Mesodermal cell (in vitro differentiated cells): ENCODE data around the gene EEF2. TPM values are rescaled to one million over a fixed set of nuclear protein-coding genes. Genes with fewer than 3 reads are reported as not detected.
A peak's percentile ranks its signal among the peaks of the same experiment; 100 is the strongest.

Experiments
- H3K27ac ChIP-seq: 2 replicates; pipeline ENCODE4 v1.7.0; 2013; ENCODE audit warnings: mild to moderate bottlenecking, low read depth, low read length, moderate library complexity; ENCODE audit not compliant: severe bottlenecking
- H3K36me3 ChIP-seq: 2 replicates; pipeline ENCODE4 v1.7.1; 2013; ENCODE audit warnings: mild to moderate bottlenecking, low read length, moderate library complexity; ENCODE audit not compliant: control insufficient read depth, insufficient read depth
- H3K4me1 ChIP-seq: one replicate; pipeline ENCODE4 v1.7.1; 2013; ENCODE audit warnings: mild to moderate bottlenecking, low read length; ENCODE audit not compliant: insufficient read depth, control insufficient read depth, poor library complexity, severe bottlenecking
- H3K4me3 ChIP-seq: 2 replicates; pipeline ENCODE4 v1.7.0; 2013; ENCODE audit warnings: low read length, control low read depth, mild to moderate bottlenecking; ENCODE audit not compliant: insufficient read depth, poor library complexity, severe bottlenecking; ENCODE audit errors: extremely low read depth
- H3K9me3 ChIP-seq: 2 replicates; pipeline ENCODE4 v1.7.1; 2013; ENCODE audit warnings: mild to moderate bottlenecking, low read length, moderate library complexity; ENCODE audit not compliant: control insufficient read depth
- WGBS, 2 experiments: methylation state at CpG; one replicate each; pipeline ENCODE4 v1.1.5; 2013; ENCODE audit warnings: missing lambda C conversion rate in 2 of 2; ENCODE audit not compliant: insufficient coverage in 2 of 2; 5-methylcytosine and 5-hydroxymethylcytosine counted together
- polyA plus RNA-seq, 2 experiments: library from polyadenylated mRNA; stranded (reverse); fragments of 50-300 nt; gene quantifications; one replicate each; pipeline ENCODE4 v1.2.3, GENCODE V29; 2013

The EEF2 gene
- polyA plus RNA-seq (2013, experiment 1 of 2), result 1,893 TPM
- polyA plus RNA-seq (2013, experiment 2 of 2), result 1,823 TPM

DNA sequence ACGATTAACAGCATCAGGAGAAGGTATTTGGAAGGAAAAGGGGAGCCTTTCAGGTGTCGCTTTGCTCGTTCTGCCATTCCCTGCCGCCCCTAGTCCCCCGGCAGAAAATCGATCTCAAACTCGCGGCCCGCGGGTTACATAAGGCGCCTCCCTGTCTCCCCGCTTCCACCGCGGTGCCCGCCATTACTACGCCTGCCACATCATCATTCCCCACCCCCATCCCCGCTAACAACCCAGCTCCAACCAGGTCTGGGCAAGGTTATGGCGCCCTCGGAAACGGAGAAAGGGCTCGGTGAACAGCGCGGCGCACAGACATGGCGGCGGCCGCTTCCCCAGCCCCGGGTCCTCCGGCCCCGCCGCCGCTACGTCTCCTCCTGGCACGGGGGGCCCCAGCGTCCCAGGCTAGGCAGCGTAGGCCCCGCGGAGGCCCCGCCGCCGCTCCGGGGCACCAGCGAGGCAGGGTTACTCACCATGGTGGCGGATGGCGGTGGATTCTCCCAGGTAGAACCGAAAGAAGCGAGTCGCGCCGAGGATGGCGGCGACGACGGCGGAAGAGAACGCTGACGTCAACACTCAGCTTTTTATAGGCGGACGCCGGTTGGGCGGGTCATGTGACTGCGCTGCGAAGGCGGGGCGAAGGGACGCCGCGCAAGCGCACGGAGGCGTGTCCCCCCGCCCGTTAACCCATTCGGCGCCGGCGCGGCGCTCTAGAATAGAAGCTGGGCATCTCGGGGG lies at the start of gene EEF2:
Gene EEF2, minus strand, starts transcription at position 556 of the 735 bp plus-strand sequence. Its CDS starts 83 bp downstream, at position 473.
- H3K27ac ChIP-seq, result peak within 1 kb of the TSS; percentile 99
- H3K4me3 ChIP-seq, result peak within 1 kb of the TSS; percentile 97
- H3K9me3 ChIP-seq, result no peaks in the 10 kb centered on the region
- peaks cover 36% of the 10 kb centered on the region for H3K4me1 ChIP-seq
- H3K36me3 ChIP-seq, result peaks cover 48% of the 10 kb centered on the region
- WGBS, 2 experiments, result 0 to 1% methylated on average over 58 to 68 of the region's 80 CpGs

DNA sequence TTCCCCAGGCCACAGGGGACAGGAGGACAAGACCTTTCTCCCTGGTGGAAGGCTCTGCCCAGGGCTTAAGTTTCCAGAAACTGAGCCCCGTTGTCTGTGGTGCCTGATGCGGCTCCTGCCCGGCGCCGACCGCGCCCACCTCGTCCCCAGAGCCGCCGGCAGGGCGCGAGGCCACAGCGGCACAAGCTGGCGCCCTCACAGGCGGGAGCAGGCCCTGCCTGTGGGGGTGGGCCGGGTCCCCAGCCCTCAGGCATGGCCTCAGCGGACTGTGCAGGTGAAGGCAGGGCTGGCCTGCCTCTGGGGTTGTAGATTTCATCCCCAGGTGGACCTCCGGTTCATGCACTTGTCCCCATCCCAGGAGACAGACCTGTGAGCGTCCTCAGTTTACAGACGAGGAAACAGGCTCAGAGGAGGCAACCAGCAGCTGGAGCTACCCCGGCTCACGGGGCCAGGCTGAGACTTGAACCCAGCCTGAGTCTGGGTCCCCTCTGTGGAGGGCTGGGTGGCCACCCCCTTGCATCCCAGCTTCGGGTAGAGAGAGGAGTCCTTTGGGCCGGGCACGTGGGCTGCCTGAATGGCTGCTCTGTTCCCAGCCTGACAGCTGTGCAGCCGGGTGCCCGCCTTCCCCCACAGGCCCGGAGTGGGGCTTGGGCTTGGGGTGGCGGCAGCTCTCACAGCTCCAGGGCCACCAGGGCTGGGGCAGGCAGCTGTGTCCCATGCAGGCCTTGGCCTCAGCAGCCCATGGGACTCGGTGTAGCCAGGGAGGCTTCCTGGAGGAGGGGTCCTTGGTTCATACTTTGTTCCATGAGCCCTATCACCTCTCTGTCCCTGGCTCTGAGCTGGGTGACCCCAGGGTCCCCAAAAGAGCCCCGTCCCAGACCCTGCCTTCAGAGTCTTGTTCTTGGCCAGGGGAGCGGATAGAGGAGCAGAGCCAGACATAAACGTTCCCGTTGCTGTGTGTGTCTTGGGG lies 49.1 kb upstream of the EEF2 start:
- no peaks in the 10 kb centered on the region for H3K9me3 ChIP-seq
- peaks cover 61% of the 10 kb centered on the region for H3K36me3 ChIP-seq
- no peaks in the 10 kb centered on the region for H3K4me1 ChIP-seq
- H3K4me3 ChIP-seq, result no peak overlapping the region
- 96 to 98% methylated on average over 26 to 27 of the region's 34 CpGs for WGBS, 2 experiments
- no peak overlapping the region for H3K27ac ChIP-seq

DNA sequence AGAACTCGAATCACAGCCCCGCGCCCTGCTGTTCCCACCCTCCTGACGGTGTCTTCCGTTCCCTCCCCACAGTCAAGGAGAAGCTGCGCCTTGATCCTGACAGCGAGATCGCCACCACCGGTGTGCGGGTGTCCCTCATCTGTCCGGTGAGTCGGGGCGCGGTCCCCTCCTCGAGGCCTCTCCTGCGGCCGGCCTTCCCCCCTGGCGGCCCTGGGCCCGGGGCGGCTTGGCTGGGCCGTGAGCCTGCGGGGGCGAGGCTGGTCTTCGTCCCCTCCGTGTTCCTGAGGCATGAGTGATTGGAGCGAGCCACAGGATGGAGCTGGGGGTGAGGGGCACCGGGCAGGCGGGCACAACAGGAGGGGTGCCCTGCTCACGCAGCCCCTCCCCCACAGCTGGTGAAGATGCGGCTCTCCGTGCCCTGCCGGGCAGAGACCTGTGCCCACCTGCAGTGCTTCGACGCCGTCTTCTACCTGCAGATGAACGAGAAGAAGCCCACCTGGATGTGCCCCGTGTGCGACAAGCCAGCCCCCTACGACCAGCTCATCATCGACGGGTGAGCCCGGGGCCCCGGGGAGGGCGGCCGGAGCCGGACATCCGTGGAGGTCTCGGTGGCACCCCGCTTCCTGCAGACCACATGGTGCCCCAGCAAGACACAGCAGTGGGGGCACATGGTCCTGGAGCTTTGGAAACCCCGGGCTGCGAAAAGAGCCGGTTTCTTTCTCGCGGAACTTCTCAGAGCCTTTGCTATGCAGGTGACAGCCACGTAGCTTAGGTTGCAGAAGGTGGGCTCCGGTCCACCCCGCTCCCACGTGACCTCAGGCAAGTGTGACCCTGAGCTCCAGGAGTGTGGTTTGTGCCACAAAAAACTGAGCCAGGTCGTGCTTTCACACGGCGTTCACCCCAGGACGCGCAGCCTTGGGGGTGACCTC lies 48.0 kb upstream of the EEF2 start:
- H3K9me3 ChIP-seq, result no peaks in the 10 kb centered on the region
- H3K4me3 ChIP-seq, result no peak overlapping the region
- peaks cover 65% of the 10 kb centered on the region for H3K36me3 ChIP-seq
- WGBS, 2 experiments, result 90 to 92% methylated on average over 55 to 63 of the region's 63 CpGs
- H3K4me1 ChIP-seq, result no peaks in the 10 kb centered on the region
- no peak overlapping the region for H3K27ac ChIP-seq

DNA sequence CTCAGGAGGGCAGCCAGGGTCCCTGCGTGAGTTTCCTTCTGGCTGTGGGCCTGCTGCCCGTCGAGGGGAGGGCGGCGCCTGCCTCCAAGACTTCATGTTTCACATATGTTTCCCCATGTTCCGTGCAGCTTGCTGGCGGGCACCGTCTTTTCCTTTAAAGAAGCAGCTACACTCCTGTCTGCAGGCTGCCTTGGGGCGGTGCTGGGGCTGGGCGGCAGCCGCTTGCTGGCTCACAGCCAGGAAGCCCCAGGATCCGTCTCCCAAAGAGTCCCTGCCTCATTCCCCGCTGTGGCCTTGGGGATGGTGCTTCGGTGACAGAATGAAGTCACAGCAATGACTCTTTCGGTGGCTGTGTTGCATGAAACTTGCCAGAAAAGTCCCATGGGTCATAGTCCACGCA lies 47.2 kb upstream of the EEF2 start:
- WGBS, 2 experiments, result 95 to 98% methylated on average over 16 of the region's 16 CpGs

DNA sequence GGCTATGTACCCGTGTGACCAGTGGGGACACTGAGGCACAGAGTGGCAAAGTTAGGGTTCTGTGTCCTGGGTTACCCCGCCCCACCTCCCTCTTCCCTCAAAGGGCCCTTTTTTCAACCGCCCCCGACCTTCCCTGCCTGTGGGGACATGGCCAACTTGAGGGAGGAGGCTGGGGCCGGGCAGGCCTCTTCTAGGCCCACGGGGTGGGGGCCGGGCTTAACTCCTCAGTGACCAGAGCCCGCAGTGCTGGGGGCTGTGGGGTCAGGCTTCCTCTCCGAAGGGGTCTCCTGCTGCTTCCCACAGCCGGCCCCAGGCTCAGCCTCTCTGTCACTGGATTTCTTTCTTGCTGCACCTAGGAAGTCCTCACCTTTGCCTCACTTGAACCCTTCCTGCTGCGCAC lies 46.2 kb upstream of the EEF2 start:
- WGBS, 2 experiments, result 92 to 95% methylated on average over 7 to 9 of the region's 11 CpGs
- no peak overlapping the region for H3K27ac ChIP-seq
- no peaks in the 10 kb centered on the region for H3K9me3 ChIP-seq
- H3K36me3 ChIP-seq, result peaks cover 61% of the 10 kb centered on the region
- no peak overlapping the region for H3K4me3 ChIP-seq
- H3K4me1 ChIP-seq, result no peaks in the 10 kb centered on the region

More for the DNA sequence above, 47.2 kb upstream of the EEF2 start:
- H3K27ac ChIP-seq, result no peak overlapping the region
- no peak overlapping the region for H3K4me3 ChIP-seq
- peaks cover 65% of the 10 kb centered on the region for H3K36me3 ChIP-seq
- no peaks in the 10 kb centered on the region for H3K9me3 ChIP-seq
- H3K4me1 ChIP-seq, result no peaks in the 10 kb centered on the region

DNA sequence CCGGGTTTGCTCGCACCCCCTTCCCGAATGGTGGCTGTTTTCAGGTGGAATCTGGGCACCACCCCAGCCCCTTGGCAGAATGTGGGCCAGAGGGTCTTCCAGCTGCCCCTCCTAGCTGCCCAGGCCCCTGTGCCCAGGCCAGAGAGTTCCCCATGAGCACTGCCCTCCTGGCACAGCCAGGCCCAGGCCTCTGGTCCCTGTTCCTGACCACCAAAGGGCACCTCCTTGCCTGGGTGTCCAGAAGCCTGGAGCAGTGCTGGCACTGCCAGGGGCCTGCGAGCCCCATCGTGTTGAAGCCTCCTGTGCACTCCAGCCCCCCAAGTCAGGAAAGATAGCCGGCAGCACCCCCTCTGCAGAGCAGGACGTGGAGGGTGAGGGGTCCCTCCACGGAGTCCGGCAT lies 45.7 kb upstream of the EEF2 start:
- Histone ChIP-seq H3K9me3 (no peaks in the 10 kb centered on the region), H3K36me3 (peaks cover 65% of the 10 kb centered on the region)
- WGBS, 2 experiments, result 84 to 85% methylated on average over 8 to 9 of the region's 9 CpGs

DNA sequence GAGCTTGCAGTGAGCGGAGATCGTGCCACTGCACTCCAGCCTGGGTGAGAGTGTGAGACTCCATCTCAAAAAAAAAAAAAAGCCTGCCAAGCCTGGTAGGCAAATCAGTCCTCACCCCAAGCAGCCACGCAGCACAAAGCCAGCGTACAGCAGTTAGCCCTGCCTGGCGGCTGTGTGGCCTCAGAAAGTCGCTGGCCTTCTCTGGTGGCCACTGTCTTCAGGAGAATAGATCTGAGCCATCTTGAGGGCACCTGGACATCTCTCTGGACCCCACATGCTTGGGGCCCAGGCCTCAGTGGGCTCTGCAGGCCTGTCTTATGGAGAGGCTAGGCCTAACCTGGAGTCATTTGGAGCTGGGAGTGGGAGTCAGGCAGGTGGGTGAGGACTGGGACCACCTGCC lies 45.3 kb upstream of the EEF2 start:
- Histone ChIP-seq H3K36me3 (peaks cover 62% of the 10 kb centered on the region), H3K4me3 (no peak overlapping the region), H3K9me3 (no peaks in the 10 kb centered on the region), H3K4me1 (no peaks in the 10 kb centered on the region), H3K27ac (no peak overlapping the region)
- WGBS, 2 experiments, result 92 to 96% methylated on average over 6 of the region's 6 CpGs

More for the DNA sequence above, 45.7 kb upstream of the EEF2 start:
- no peak overlapping the region for H3K27ac ChIP-seq
- H3K4me3 ChIP-seq, result no peak overlapping the region
- H3K4me1 ChIP-seq, result no peaks in the 10 kb centered on the region

DNA sequence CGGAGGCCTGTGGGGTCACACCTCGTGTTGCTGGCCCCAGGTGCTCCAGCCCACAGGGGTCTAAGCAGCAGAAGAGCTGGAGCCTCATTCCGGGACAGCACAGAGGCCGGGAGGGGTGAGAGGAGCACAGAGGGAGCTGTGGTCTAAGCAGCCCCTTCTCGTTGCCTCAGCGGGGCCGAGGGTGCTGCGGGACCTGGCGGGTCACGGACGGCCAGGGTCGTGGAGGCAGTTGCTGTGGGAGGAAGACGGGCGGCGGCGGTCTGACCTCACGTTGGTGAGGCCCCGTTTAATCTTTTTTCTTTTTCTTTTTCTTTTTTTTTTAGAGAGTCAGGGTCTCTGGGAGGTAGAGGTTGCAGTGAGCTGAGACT lies 44.0 kb upstream of the EEF2 start:
- Histone ChIP-seq H3K4me1 (no peaks in the 10 kb centered on the region), H3K27ac (no peak overlapping the region), H3K4me3 (no peak overlapping the region), H3K36me3 (peaks cover 61% of the 10 kb centered on the region), H3K9me3 (no peaks in the 10 kb centered on the region)
- 96 to 99% methylated on average over 11 of the region's 18 CpGs for WGBS, 2 experiments

DNA sequence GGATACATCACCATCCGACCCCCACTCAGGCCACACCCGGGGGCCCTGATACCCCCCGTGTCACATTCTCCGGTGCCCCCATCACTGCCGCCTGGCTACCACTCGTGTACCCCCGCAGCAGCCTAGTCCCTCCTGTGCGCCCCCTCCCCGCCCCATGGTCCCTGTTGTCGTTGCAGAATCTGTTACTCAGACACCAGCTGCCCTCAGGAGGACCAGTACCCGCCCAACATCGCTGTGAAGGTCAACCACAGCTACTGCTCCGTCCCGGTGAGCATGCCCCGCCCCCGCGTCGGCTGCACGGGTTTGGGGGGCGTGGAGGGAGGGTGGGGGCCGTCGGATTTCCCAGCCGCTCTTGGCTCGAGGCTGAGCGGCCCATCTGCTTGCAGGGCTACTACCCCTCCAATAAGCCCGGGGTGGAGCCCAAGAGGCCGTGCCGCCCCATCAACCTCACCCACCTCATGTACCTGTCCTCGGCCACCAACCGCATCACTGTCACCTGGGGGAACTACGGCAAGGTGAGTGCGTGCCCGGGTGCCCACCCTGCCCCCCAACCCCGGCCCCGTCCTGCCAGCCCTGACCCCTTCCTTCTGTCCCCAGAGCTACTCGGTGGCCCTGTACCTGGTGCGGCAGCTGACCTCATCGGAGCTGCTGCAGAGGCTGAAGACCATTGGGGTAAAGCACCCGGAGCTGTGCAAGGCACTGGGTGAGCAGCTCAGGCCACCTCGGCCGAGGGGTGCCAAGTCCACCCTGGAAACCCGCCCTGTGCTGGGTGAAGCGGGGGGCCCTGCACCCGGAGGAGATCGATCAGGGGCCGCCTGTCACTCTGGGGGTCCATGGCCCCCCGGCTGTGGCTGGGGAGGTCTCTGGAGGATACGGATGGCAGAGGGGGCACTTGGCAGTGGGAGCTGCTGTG lies 43.3 kb upstream of the EEF2 start:
- Histone ChIP-seq H3K9me3 (no peaks in the 10 kb centered on the region), H3K27ac (no peak overlapping the region), H3K4me1 (no peaks in the 10 kb centered on the region), H3K36me3 (peaks cover 61% of the 10 kb centered on the region), H3K4me3 (no peak overlapping the region)
- 94 to 96% methylated on average over 37 to 41 of the region's 48 CpGs for WGBS, 2 experiments
